Measurements from ENCODE around the gene MKI67.

Gene MKI67

DNA sequence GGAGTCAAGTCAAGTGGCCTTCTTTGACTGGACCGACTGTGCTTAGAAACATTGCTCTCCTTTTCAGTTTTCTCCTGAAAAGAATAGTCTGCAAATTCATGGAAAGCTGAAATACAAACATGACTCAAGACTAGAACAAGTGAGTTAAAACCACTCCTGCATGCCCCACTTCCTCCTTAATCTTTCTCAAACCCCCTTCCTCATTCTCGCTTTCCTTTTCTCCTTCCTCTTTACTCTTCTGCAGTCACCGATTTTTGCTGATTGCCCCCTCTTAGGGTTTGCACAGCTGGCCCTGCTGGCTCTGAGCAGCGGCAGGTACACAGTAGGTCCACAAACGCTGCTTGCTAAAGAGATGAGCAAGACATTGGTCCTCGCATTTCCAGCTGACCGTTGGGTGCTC lies 34.8 kb upstream of the MKI67 start:
- Histone ChIP-seq H3K27ac (no peak overlapping the region), H3K9me3 (no peaks in the 10 kb centered on the region), H3K4me1 (no peaks in the 10 kb centered on the region), H3K27me3 (peaks cover 0 to 13% of the 10 kb centered on the region in 2 donors), H3K4me3 (no peak overlapping the region), H3K36me3 (no peaks in the 10 kb centered on the region)
- intact Hi-C loops (cut with DNase I; ENCODE audit: low total_unique reads): no loop called here
- TF ChIP-seq, protein P1, sequence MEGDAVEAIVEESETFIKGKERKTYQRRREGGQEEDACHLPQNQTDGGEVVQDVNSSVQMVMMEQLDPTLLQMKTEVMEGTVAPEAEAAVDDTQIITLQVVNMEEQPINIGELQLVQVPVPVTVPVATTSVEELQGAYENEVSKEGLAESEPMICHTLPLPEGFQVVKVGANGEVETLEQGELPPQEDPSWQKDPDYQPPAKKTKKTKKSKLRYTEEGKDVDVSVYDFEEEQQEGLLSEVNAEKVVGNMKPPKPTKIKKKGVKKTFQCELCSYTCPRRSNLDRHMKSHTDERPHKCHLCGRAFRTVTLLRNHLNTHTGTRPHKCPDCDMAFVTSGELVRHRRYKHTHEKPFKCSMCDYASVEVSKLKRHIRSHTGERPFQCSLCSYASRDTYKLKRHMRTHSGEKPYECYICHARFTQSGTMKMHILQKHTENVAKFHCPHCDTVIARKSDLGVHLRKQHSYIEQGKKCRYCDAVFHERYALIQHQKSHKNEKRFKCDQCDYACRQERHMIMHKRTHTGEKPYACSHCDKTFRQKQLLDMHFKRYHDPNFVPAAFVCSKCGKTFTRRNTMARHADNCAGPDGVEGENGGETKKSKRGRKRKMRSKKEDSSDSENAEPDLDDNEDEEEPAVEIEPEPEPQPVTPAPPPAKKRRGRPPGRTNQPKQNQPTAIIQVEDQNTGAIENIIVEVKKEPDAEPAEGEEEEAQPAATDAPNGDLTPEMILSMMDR (IDR thresholded peaks at IDR 0.05): no peak
- no peak for DNase-seq

- Histone ChIP-seq H3K27ac (no peak overlapping the region), H3K36me3 (no peaks in the 10 kb centered on the region), H3K4me3 (no peak overlapping the region), H3K4me1 (no peaks in the 10 kb centered on the region), H3K9me3 (no peaks in the 10 kb centered on the region), H3K27me3 (peaks cover 0 to 13% of the 10 kb centered on the region in 2 donors)
- TF ChIP-seq, protein P1 (IDR thresholded peaks at IDR 0.05): no peak
- DNase-seq: no peak
- intact Hi-C loops (cut with DNase I; ENCODE audit: low total_unique reads): no loop called here
Observed at GRCh38 chr10:128160297-128160711, 34.1 kb upstream of the MKI67 start.

DNA sequence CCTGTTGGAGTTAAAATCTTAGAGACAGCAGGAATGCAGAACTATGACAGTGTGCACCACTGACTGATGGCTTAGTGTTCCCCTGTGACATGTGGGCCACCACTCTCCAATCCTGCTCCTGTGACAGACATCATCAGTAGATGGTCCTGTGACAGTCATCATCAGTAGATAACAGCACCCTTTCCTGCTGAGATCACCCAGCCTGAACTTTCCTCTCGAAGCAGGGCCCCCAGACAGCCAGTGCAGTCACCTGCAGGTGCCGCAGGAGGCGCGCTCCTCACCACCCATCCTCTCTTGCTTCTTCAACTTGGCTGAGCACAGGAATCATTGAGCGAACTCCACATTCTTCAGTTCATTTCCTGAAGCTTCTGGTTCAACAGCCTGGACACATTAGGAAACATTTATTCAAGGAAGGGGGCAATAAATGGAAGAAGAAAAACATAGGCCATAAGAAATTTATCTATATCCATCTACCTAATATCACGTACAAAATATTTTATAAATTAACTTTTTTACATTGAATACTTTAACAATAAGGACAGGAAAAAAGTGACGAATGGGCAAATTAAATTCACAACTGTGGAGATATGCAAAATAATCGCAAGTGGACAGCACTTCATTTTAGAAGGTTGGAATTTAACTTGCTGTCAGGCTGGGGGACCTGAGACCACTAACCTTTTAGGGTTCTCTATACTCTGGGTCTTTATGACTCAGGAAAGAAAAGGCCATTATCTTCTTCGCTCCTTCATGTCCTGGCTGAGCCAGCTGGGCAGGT lies 32.0 kb upstream of the MKI67 start:
- DNase-seq: no peak
- Histone ChIP-seq H3K4me1 (no peaks in the 10 kb centered on the region), H3K27ac (no peak overlapping the region), H3K9me3 (no peaks in the 10 kb centered on the region), H3K36me3 (no peaks in the 10 kb centered on the region), H3K4me3 (no peak overlapping the region), H3K27me3 (peaks cover 0 to 25% of the 10 kb centered on the region in 2 donors)
- intact Hi-C loops (cut with DNase I; ENCODE audit: low total_unique reads): no loop called here
- TF ChIP-seq, protein P1 (IDR thresholded peaks at IDR 0.05): no peak

- H3K4me1 ChIP-seq: no peaks in the 10 kb centered on the region
- DNase-seq: no peak
- TF ChIP-seq, protein P1 (IDR thresholded peaks at IDR 0.05): no peak
- intact Hi-C loops (cut with DNase I; ENCODE audit: low total_unique reads): no loop called here
- H3K36me3 ChIP-seq: no peaks in the 10 kb centered on the region
- H3K27ac ChIP-seq: no peak overlapping the region
- H3K27me3 ChIP-seq: peaks cover 0 to 28% of the 10 kb centered on the region in 2 donors
- H3K4me3 ChIP-seq: no peak overlapping the region
- H3K9me3 ChIP-seq: no peaks in the 10 kb centered on the region
Observed at GRCh38 chr10:128156999-128157755, 31.0 kb upstream of the MKI67 start.

DNA sequence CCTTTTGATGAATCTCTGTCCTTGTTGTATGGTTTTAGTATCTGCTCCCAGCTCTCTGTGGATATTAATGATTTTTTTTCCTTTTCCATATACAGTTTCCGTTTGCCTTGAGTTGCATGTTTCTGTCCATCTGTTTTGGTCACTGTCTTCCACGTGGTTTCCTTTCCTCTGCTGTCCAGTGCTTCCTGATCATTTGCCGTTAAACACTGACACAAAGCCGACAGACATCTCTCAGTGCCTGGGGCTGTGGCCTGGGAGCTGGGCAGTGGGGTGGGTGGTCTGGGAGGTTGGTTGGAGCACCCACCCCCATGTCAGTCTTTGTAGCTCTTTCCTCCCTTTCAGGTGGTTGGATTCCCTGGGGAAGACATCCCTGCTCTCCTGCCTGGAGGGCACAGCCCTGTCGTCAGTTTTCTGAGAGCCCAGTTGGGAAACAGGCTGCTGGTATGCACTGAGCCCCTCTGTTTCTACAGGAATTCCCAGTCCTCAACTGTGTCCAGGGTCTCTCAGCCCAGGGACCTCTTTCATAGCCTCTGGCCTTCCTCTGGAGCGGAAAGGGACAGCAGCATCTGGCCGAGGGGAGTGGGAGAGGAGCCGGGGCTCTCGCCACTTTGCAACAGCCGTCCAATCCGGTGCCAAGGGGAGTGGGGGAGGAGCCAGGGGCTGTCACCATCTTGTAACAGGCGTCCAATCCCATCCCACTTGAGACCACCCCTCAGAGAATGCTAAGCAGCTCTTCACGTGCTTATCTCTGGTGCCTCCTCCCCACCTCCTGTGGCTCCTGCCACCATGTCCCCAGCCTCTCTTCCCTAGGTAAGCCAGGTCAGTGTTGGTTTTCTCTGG lies 26.7 kb upstream of the MKI67 start:
- DNase-seq: no peak
- intact Hi-C loops (cut with DNase I; ENCODE audit: low total_unique reads): no loop called here

More for the DNA sequence above, 26.7 kb upstream of the MKI67 start:
- TF ChIP-seq, protein P1 (IDR thresholded peaks at IDR 0.05): no peak
- Histone ChIP-seq H3K4me3 (no peak overlapping the region), H3K27me3 (peaks cover 0 to 43% of the 10 kb centered on the region in 2 donors), H3K4me1 (peaks cover 0 to 7% (median 5%) of the 10 kb centered on the region in 4 donors), H3K36me3 (no peaks in the 10 kb centered on the region), H3K27ac (no peak overlapping the region), H3K9me3 (no peaks in the 10 kb centered on the region)
